Right lobe of liver (tissue), 4 donors: ENCODE data around the gene TCF23.

ENCODE experiments used
- POLR2A ChIP-seq: fragments of 450-650 bp; IDR thresholded peaks from one replicate; pipeline ENCODE4 v1.6.1; 2017; ENCODE audit warnings: antibody characterized with exemption, mild to moderate bottlenecking
- TF ChIP-seq, protein P1 (sequence below), 4 donors: fragments of 200-600 bp in 3 of 4; fragments of 450-650 bp in 1 of 4; IDR thresholded peaks; one replicate each; pipeline versions ENCODE4 v1.5.1 to v1.8.0; 2016 to 2022; ENCODE audit warnings: antibody characterized with exemption in 4 of 4, mild to moderate bottlenecking in 2 of 4
- donor health status: DM: no; HTN: no; CAD: no.
- donor health status: DM: no; HTN: no; CAD: no.
- donor health status: DM: no; HTN: yes; CAD: no.

- TF ChIP-seq, protein P1, sequence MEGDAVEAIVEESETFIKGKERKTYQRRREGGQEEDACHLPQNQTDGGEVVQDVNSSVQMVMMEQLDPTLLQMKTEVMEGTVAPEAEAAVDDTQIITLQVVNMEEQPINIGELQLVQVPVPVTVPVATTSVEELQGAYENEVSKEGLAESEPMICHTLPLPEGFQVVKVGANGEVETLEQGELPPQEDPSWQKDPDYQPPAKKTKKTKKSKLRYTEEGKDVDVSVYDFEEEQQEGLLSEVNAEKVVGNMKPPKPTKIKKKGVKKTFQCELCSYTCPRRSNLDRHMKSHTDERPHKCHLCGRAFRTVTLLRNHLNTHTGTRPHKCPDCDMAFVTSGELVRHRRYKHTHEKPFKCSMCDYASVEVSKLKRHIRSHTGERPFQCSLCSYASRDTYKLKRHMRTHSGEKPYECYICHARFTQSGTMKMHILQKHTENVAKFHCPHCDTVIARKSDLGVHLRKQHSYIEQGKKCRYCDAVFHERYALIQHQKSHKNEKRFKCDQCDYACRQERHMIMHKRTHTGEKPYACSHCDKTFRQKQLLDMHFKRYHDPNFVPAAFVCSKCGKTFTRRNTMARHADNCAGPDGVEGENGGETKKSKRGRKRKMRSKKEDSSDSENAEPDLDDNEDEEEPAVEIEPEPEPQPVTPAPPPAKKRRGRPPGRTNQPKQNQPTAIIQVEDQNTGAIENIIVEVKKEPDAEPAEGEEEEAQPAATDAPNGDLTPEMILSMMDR (IDR thresholded peaks at IDR 0.05) = no peak
- no peak for TF ChIP-seq POLR2A
Measured at GRCh38 chr2:27175330-27175729, 26.5 kb downstream of the TCF23 start.
